ENCODE results near the gene PAPPA2.

PAPPA2 gene

GRCh38 chr1:176885751-176886150 is 422.8 kb downstream of the PAPPA2 start:
- in situ Hi-C loops (cut with HindIII; ENCODE audit: low pct_ligation_motif_present, low pct_unique_long_range_greater_than_20kb, low sequenced_read_pairs) = no loop called here
- no peak for DNase-seq

- no peak for DNase-seq
- in situ Hi-C loops (cut with HindIII; ENCODE audit: low pct_ligation_motif_present, low pct_unique_long_range_greater_than_20kb, low sequenced_read_pairs) = no loop called here
Observed at GRCh38 chr1:176888471-176889032, 425.6 kb downstream of the PAPPA2 start.

- no peak for DNase-seq
- in situ Hi-C loops (cut with HindIII; ENCODE audit: low pct_ligation_motif_present, low pct_unique_long_range_greater_than_20kb, low sequenced_read_pairs) = no loop called here
Observed at GRCh38 chr1:176893625-176894352, 430.8 kb downstream of the PAPPA2 start.

- no peak for DNase-seq
- in situ Hi-C loops (cut with HindIII; ENCODE audit: low pct_ligation_motif_present, low pct_unique_long_range_greater_than_20kb, low sequenced_read_pairs) = no loop called here
Observed at GRCh38 chr1:176894450-176894849, 431.5 kb downstream of the PAPPA2 start.
